Activated naive CD8-positive, alpha-beta T cell treated with anti-CD3 and anti-CD28 coated beads, Interleukin-2, amount 50 U/mL, for 24 hours (primary cell): ENCODE measurements around the gene C1QTNF3.

Source experiments
- ATAC-seq: fragments of 150-1000 bp; cut with Tn5 transposase; one replicate; pipeline ENCODE4 v1.10.0; 2021
- DNase-seq: peaks from one replicate; pipeline ENCODE4 v3.0.0; 2021
- H3K27ac Mint-ChIP-seq: one replicate; pipeline ENCODE4 v1.8.0; 2021; ENCODE audit warnings: mild to moderate bottlenecking, mixed read lengths
- H3K27me3 Mint-ChIP-seq: one replicate; pipeline ENCODE4 v1.8.0; 2021; ENCODE audit warnings: mixed read lengths
- H3K36me3 Mint-ChIP-seq: one replicate; pipeline ENCODE4 v1.8.0; 2021; ENCODE audit warnings: low read depth, mixed read lengths
- H3K4me1 Mint-ChIP-seq: one replicate; pipeline ENCODE4 v1.8.0; 2021; ENCODE audit warnings: mixed read lengths
- H3K4me3 Mint-ChIP-seq: one replicate; pipeline ENCODE4 v1.8.0; 2021; ENCODE audit warnings: mild to moderate bottlenecking, moderate library complexity, mixed read lengths
- H3K9me3 Mint-ChIP-seq: one replicate; pipeline ENCODE4 v1.8.0; 2021; ENCODE audit warnings: mixed read lengths

C1QTNF3 gene

GRCh38 chr5:34005681-34006080 lies 37.3 kb downstream of the C1QTNF3 start:
- no peaks in the 10 kb centered on the region for H3K27me3 Mint-ChIP-seq
- no peak overlapping the region for H3K4me3 Mint-ChIP-seq
- no peak overlapping the region for H3K27ac Mint-ChIP-seq
- DNase-seq (no peak), ATAC-seq (no peak)
- no peaks in the 10 kb centered on the region for H3K9me3 Mint-ChIP-seq
- H3K36me3 Mint-ChIP-seq, result peaks cover 7% of the 10 kb centered on the region
- peaks cover 38% of the 10 kb centered on the region for H3K4me1 Mint-ChIP-seq

GRCh38 chr5:34005211-34005610 lies 37.8 kb downstream of the C1QTNF3 start:
- no peak overlapping the region for H3K4me3 Mint-ChIP-seq
- DNase-seq (no peak), ATAC-seq (peak; percentile 11)
- H3K27ac Mint-ChIP-seq, result no peak overlapping the region
- H3K9me3 Mint-ChIP-seq, result no peaks in the 10 kb centered on the region
- peaks cover 7% of the 10 kb centered on the region for H3K36me3 Mint-ChIP-seq
- no peaks in the 10 kb centered on the region for H3K27me3 Mint-ChIP-seq
- peaks cover 38% of the 10 kb centered on the region for H3K4me1 Mint-ChIP-seq

DNA sequence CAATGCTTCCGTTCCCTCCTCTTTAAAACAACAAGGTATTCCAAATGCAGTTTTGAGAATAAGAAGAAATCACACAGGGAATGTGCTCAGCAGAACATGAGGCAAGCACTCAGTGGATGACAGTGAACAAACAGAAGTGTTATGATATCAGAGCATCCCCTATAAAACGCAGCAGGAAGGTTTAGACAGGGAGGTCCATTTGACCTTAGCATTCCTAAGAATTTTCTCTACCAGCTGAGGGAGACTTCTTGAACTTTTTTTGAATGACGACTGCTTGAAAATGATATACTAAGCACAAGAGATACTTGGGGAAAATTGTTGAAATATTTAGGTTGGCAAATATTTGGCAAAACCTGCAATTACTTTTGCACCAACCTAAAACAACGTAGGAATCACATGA lies 39.1 kb downstream of the C1QTNF3 start:
- Mint-ChIP-seq H3K36me3 (peaks cover 6% of the 10 kb centered on the region), H3K4me3 (no peak overlapping the region), H3K4me1 (peaks cover 31% of the 10 kb centered on the region), H3K27me3 (no peaks in the 10 kb centered on the region), H3K27ac (no peak overlapping the region), H3K9me3 (no peaks in the 10 kb centered on the region)
- no peak for ATAC-seq
- DNase-seq, result no peak

DNA sequence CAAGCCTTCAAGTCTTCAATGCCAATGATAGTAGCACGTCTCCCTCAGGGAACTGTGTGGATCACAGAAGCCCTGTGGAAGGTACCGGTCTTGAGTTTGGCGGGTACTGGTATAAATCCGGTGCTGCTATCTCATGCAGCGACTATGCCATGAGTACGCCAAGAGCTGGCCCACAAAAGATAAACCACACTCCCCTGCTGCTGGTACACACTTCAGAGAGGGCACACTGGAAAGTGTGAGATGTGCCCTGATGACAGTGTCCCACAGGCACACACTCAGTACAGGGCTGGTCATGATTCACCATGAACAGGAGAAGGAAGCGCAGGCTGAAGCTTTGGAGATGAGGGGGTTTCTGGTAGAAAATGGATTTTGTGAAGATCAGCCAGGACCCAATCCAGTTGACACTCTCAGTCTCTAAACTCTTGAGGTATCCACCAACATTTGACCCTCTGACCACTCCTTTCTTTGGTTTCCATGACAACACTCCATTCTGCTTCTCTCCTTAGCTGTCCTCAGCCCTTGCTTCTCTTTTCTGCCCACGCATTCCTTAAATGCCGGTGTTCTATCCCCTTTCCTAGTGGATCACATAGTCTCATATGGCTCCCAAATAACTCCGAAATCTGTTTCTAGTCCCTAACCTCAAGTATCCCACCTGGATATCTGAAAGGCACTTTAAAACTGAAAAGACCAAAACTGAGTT lies 40.2 kb downstream of the C1QTNF3 start:
- Mint-ChIP-seq H3K4me3 (no peak overlapping the region), H3K36me3 (peaks cover 8% of the 10 kb centered on the region), H3K27ac (no peak overlapping the region), H3K9me3 (no peaks in the 10 kb centered on the region), H3K4me1 (peaks cover 23% of the 10 kb centered on the region), H3K27me3 (no peaks in the 10 kb centered on the region)
- DNase-seq (no peak), ATAC-seq (peak; percentile 54)

DNA sequence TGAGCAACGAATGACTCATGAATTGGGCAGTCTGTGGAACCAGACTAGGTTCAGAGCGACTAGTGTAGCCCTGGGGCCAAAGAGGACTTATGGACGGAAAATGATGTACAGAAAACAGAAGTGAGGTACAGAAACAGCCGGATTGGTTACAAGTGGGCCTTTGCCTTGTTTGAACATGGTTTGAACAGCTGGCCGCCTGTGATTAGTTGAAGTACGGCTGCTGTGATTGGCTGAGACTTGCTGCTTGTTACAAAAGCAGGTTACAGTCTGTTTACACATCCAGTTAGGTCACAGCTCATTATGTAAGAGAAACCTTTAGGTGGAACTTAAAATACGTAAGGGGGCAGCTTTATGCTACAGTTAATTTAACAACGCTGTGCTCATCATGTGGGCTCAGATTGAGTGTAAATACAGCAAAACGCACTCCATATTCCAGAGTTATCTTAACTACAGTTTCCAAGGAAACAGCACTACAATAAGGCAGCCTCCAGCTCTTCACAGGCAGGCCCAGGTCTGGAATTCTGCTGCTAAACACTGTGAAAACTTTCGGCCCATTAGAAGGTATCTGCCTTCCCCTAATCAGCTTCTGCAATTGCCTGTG lies 41.7 kb downstream of the C1QTNF3 start:
- Mint-ChIP-seq H3K4me1 (peaks cover 16% of the 10 kb centered on the region), H3K27ac (no peak overlapping the region), H3K4me3 (no peak overlapping the region), H3K27me3 (no peaks in the 10 kb centered on the region), H3K9me3 (no peaks in the 10 kb centered on the region), H3K36me3 (peaks cover 8% of the 10 kb centered on the region)
- ATAC-seq (no peak), DNase-seq (no peak)

GRCh38 chr5:33999978-34000377 lies 43.0 kb downstream of the C1QTNF3 start:
- Mint-ChIP-seq H3K9me3 (no peaks in the 10 kb centered on the region), H3K4me1 (peaks cover 8% of the 10 kb centered on the region)

DNA sequence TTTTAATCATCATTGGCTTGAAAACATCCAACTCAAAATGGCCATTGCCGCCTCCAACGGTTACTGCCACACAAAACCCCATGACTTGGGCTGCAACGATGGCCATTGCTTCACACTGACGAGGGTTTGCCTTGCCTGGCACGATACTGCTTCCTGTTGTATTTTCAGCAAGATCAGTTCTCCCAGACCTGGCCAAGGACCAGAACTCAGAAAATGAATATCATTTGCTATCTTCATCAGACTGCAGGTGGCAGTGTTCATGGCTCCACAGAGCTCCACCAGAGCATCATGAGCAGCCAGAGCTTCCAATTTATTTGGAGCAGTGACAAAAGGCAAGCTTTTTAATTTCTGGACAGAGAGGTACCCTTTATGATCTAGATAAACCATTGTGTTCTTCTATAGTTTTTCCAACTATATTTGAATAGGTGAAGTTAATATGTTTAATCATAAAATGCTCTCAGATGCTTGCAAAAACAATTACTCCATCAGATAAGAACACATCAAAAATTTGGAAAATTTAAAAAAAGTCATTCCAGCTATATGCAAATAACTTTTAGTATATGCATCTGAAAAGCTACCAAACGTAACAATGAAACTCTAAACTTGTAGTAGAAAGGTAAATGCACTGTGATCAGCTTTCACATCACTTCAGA lies 45.6 kb downstream of the C1QTNF3 start:
- H3K9me3 Mint-ChIP-seq, result no peaks in the 10 kb centered on the region
- no peak overlapping the region for H3K4me3 Mint-ChIP-seq
- ATAC-seq, result peak; percentile 80
- no peaks in the 10 kb centered on the region for H3K27me3 Mint-ChIP-seq
- peak; percentile 16 for DNase-seq
- peaks cover 2% of the 10 kb centered on the region for H3K36me3 Mint-ChIP-seq
- peaks cover 7% of the 10 kb centered on the region for H3K4me1 Mint-ChIP-seq
- H3K27ac Mint-ChIP-seq, result no peak overlapping the region

More at GRCh38 chr5:33999978-34000377, 43.0 kb downstream of the C1QTNF3 start:
- Mint-ChIP-seq H3K4me3 (no peak overlapping the region), H3K27me3 (no peaks in the 10 kb centered on the region), H3K27ac (peak overlapping the region; percentile 30), H3K36me3 (peaks cover 8% of the 10 kb centered on the region)
- ATAC-seq, result no peak
- DNase-seq, result no peak

- no peak for ATAC-seq
- H3K36me3 Mint-ChIP-seq, result peaks cover 2% of the 10 kb centered on the region
- H3K27me3 Mint-ChIP-seq, result no peaks in the 10 kb centered on the region
- DNase-seq, result no peak
- H3K9me3 Mint-ChIP-seq, result no peaks in the 10 kb centered on the region
- peaks cover 6% of the 10 kb centered on the region for H3K4me1 Mint-ChIP-seq
- H3K27ac Mint-ChIP-seq, result no peak overlapping the region
- H3K4me3 Mint-ChIP-seq, result no peak overlapping the region
Observed at GRCh38 chr5:33995865-33996264, 47.1 kb downstream of the C1QTNF3 start.

- ATAC-seq (peak; percentile 56), DNase-seq (no peak)
- Mint-ChIP-seq H3K27ac (peak overlapping the region; percentile 10), H3K36me3 (peaks cover 2% of the 10 kb centered on the region), H3K9me3 (no peaks in the 10 kb centered on the region), H3K27me3 (no peaks in the 10 kb centered on the region), H3K4me3 (no peak overlapping the region), H3K4me1 (peaks cover 6% of the 10 kb centered on the region)
Observed at GRCh38 chr5:33994845-33995244, 48.2 kb downstream of the C1QTNF3 start.

DNA sequence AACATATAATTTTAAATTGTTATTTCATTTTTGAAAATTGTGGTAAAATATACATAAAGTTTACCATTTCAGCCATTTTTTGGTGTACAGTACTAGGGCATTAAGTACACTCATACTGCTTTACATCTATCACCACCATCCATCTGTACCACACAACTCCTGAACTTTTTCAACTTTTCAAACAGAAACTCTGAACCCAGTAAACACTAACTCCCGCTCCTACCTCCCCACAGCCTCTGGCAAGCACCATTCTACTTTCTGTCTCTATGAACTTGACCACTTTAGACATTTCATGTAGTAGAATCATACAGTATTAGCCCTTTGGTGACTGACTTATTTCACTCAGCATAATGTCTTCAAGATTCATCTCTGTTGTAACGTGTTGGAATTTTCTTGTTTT lies 50.1 kb downstream of the C1QTNF3 start:
- DNase-seq, result no peak
- Mint-ChIP-seq H3K4me3 (no peak overlapping the region), H3K27ac (no peak overlapping the region), H3K36me3 (peaks cover 13% of the 10 kb centered on the region), H3K9me3 (no peaks in the 10 kb centered on the region), H3K27me3 (no peaks in the 10 kb centered on the region), H3K4me1 (peaks cover 6% of the 10 kb centered on the region)
- ATAC-seq, result no peak

- H3K4me1 Mint-ChIP-seq, result no peaks in the 10 kb centered on the region
- DNase-seq (no peak), ATAC-seq (no peak)
- no peak overlapping the region for H3K27ac Mint-ChIP-seq
- H3K4me3 Mint-ChIP-seq, result no peak overlapping the region
- H3K9me3 Mint-ChIP-seq, result no peaks in the 10 kb centered on the region
- H3K36me3 Mint-ChIP-seq, result peaks cover 14% of the 10 kb centered on the region
- H3K27me3 Mint-ChIP-seq, result no peaks in the 10 kb centered on the region
Observed at GRCh38 chr5:33985447-33985846, 57.6 kb downstream of the C1QTNF3 start.

- ATAC-seq, result no peak
Observed at GRCh38 chr5:33984671-33985124, 58.3 kb downstream of the C1QTNF3 start, which contains the start of gene SLC45A2. Gene SLC45A2 (minus strand): TSS chr5:33984693. CDS start chr5:33984583, 110 bp downstream.

DNA sequence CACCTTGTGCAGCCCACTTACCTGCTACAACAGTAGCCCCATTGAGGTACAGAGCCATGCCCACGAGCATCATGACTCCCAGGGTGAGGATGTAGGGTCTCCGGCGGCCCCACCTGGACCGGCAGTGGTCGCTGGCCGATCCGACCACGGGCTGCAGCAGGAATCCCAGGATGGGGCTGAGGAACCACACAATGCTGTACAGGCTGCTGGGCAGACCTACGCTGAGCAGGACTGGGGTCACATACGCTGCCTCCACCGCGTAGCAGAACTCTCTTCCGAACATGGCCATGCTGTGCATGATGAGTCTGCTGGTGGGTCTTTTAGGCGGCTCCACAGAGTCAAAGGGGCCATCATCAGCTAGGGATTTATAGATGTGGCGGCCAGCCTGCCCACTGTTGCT lies 58.8 kb downstream of the C1QTNF3 start:
- peaks cover 11% of the 10 kb centered on the region for H3K36me3 Mint-ChIP-seq
- H3K4me1 Mint-ChIP-seq, result no peaks in the 10 kb centered on the region
- H3K4me3 Mint-ChIP-seq, result no peak overlapping the region
- H3K9me3 Mint-ChIP-seq, result no peaks in the 10 kb centered on the region
- ATAC-seq, result no peak
- DNase-seq, result no peak
- H3K27me3 Mint-ChIP-seq, result no peaks in the 10 kb centered on the region
- no peak overlapping the region for H3K27ac Mint-ChIP-seq

More at GRCh38 chr5:33984671-33985124, 58.3 kb downstream of the C1QTNF3 start, which contains the start of gene SLC45A2:
- H3K27me3 Mint-ChIP-seq, result no peaks in the 10 kb centered on the region
- no peaks in the 10 kb centered on the region for H3K9me3 Mint-ChIP-seq
- no peak within 1 kb of the TSS for H3K27ac Mint-ChIP-seq
- peaks cover 14% of the 10 kb centered on the region for H3K36me3 Mint-ChIP-seq
- no peak within 1 kb of the TSS for H3K4me3 Mint-ChIP-seq
- no peaks in the 10 kb centered on the region for H3K4me1 Mint-ChIP-seq
- DNase-seq, result no peak

DNA sequence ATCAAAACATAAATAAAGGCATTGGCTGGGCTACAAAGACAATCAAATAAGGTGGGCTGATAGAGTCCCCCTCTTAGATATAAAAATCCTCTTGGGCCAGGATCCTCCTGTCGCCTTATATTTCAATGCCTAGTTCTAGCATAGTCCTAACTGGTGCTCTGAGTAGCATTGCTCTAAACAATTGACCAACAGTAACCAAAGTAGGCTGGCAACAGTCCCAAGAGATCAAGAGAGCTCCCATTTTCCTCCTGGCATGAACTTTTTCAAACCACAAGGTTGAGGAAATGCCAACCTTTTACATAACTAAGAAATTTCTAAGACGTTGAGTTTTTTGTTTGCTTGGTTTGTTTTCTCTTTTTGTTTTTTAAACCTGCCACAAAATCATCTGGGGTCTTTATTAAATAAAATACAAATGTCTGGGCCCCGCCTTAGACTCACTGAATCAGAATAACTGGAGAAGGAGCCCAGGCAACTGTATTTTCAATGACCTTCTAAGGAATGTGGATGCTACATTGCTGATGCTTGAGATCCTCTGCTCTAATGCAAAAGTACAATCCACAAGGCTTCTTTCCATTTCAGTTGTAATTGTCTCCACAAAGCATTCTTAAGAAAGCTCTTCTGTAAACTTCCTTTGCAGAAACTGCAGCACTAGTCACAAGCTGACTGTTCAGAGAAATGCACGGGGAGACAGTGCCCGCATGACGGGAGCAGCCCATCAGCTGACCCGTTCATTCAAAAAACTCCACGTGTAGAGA lies 61.4 kb downstream of the C1QTNF3 start:
- no peak overlapping the region for H3K27ac Mint-ChIP-seq
- no peaks in the 10 kb centered on the region for H3K9me3 Mint-ChIP-seq
- H3K4me3 Mint-ChIP-seq, result no peak overlapping the region
- no peak for ATAC-seq
- no peaks in the 10 kb centered on the region for H3K27me3 Mint-ChIP-seq
- no peaks in the 10 kb centered on the region for H3K4me1 Mint-ChIP-seq
- H3K36me3 Mint-ChIP-seq, result no peaks in the 10 kb centered on the region
- DNase-seq, result no peak
